Transverse colon (tissue), 4 donors: ENCODE measurements around the gene KRTAP5-11. TPM values are rescaled to one million over a fixed set of nuclear protein-coding genes. Genes with fewer than 3 reads are reported as not detected.
"Not testable (repeated sequence)": the region's sequence is repeated elsewhere in the genome, so short reads cannot be mapped to it uniquely, and the experiment has no call there.

ENCODE experiments used
- DNase-seq: peaks from one replicate; pipeline ENCODE4 v3.0.0-alpha.2; 2019
- H3K27ac ChIP-seq, 4 donors: fragments of 200-600 bp; sonication (generic); 2 replicates each; pipeline ENCODE4 v1.5.1; 2016 to 2018; ENCODE audit warnings: inconsistent platforms in 4 of 4
- H3K27me3 ChIP-seq: fragments of 200-600 bp; sonication (generic); 2 replicates; pipeline ENCODE4 v1.5.1; 2017; ENCODE audit warnings: inconsistent platforms
- H3K36me3 ChIP-seq, 4 donors: fragments of 200-600 bp; sonication (generic); 2 replicates each; pipeline ENCODE4 v1.5.1; 2017 to 2019; ENCODE audit warnings: inconsistent platforms in 4 of 4
- H3K4me1 ChIP-seq, 4 donors: fragments of 200-600 bp; sonication (generic); 2 replicates each; pipeline ENCODE4 v1.5.1; 2017 to 2020; ENCODE audit warnings: inconsistent platforms in 4 of 4
- H3K4me3 ChIP-seq, 4 donors: fragments of 200-600 bp; sonication (generic); 1 replicate in 1 of 4; 2 replicates in 3 of 4; pipeline versions ENCODE4 v1.5.1 to v1.6.1; 2017 to 2019; ENCODE audit warnings: inconsistent platforms in 4 of 4
- H3K9me3 ChIP-seq, 2 donors: fragments of 200-600 bp; sonication (generic); 2 replicates each; pipeline ENCODE4 v1.5.1; 2017 to 2019; ENCODE audit warnings: inconsistent platforms in 2 of 2
- CTCF ChIP-seq, 5 experiments: fragments of 200-600 bp in 3 of 5; fragments of 450-650 bp in 2 of 5; sonication (generic) in 3 of 5; IDR thresholded peaks; 1 replicate in 2 of 5; 2 replicates in 3 of 5; pipeline ENCODE4 v1.5.1; 2016 to 2017; ENCODE audit warnings: antibody characterized with exemption in 5 of 5, inconsistent platforms in 3 of 5, mild to moderate bottlenecking in 2 of 5, moderate library complexity in 1 of 5
- EP300 ChIP-seq: sonication (generic); formaldehyde crosslinking; IDR thresholded peaks from one replicate; pipeline ENCODE4 v1.6.1; 2017; ENCODE audit warnings: antibody characterized with exemption, low read depth
- POLR2A ChIP-seq: fragments of 450-650 bp; IDR thresholded peaks from one replicate; pipeline ENCODE4 v1.6.1; 2016; ENCODE audit warnings: antibody characterized with exemption, mild to moderate bottlenecking, moderate library complexity
- POLR2AphosphoS5 ChIP-seq, 3 donors: sonication (generic); formaldehyde crosslinking; IDR thresholded peaks; one replicate each; pipeline ENCODE4 v1.6.1; 2016; ENCODE audit warnings: antibody characterized with exemption in 3 of 3
- WGBS, 2 donors: methylation state at CpG; one replicate each; pipeline ENCODE4 v1.1.5; 2018; ENCODE audit warnings: low coverage in 1 of 2; 5-methylcytosine and 5-hydroxymethylcytosine counted together
- in situ Hi-C, 4 donors: fragments of 200-750 bp; cut with MboI; loops; one replicate each; pipeline versions ENCODE4 v1.15.0 to v1.15.1; 2017; ENCODE audit warnings: low sequenced_read_pairs in 3 of 4, low pct_ligation_motif_present in 1 of 4, low pct_unique_long_range_greater_than_20kb in 1 of 4
- intact Hi-C: fragments of 100-400 bp; cut with DNase I; formaldehyde crosslinking; loops from one replicate; pipeline ENCODE4 v1.15.1; 2023; ENCODE audit warnings: low total_unique reads
- total RNA-seq, 4 donors: library from RNA; depleted of rRNA; stranded (reverse); fragments of >200 nt; gene quantifications; one replicate each; pipeline ENCODE4 v1.1.0, GENCODE V29; 2016

The KRTAP5-11 gene
- not detected for total RNA-seq

GRCh38 chr11:71582309-71582895, at the start of gene KRTAP5-11:
Gene KRTAP5-11, minus strand, starts transcription at chr11:71582875. Its CDS starts 38 bp downstream, at chr11:71582837.
- in situ Hi-C loops = no loop called here
- no peak for DNase-seq
- 51% methylated on average over 3 of the region's 3 CpGs; no CpG with 5 or more reads in 1 of the 2 donors for WGBS, 2 donors
- Histone ChIP-seq H3K27me3 (no peaks in the 10 kb centered on the region), H3K36me3 (no peaks in the 10 kb centered on the region), H3K4me1 (peaks cover 0 to 7% (median 0%) of the 10 kb centered on the region in 4 donors), H3K9me3 (no peaks in the 10 kb centered on the region), H3K27ac (no peak within 1 kb of the TSS), H3K4me3 (no peak within 1 kb of the TSS)
- intact Hi-C loops = no loop called here
- no peak for TF ChIP-seq CTCF (IDR thresholded peaks at IDR 0.05)
- no peak for TF ChIP-seq EP300
- no peak for TF ChIP-seq POLR2AphosphoS5 (IDR thresholded peaks at IDR 0.05)
- TF ChIP-seq POLR2A = no peak

- WGBS, 2 donors = 89% methylated on average over 18 of the region's 18 CpGs; no CpG with 5 or more reads in 1 of the 2 donors
- DNase-seq, H3K36me3 ChIP-seq, H3K4me1 ChIP-seq, intact Hi-C loops, H3K4me3 ChIP-seq, H3K27ac ChIP-seq, H3K9me3 ChIP-seq, in situ Hi-C loops, H3K27me3 ChIP-seq: not testable (repeated sequence)
These were observed 48.9 kb upstream of the KRTAP5-11 start for GRCh38 chr11:71631551-71631950.

- H3K27me3 ChIP-seq, DNase-seq, H3K36me3 ChIP-seq, in situ Hi-C loops, intact Hi-C loops, H3K4me1 ChIP-seq, H3K9me3 ChIP-seq, H3K4me3 ChIP-seq, H3K27ac ChIP-seq: not testable (repeated sequence)
- WGBS, 2 donors = 48% methylated on average over 1 of the region's 1 CpG; no CpG with 5 or more reads in 1 of the 2 donors
These were observed 47.4 kb upstream of the KRTAP5-11 start for GRCh38 chr11:71630071-71630470.

GRCh38 chr11:71628943-71629342, 46.3 kb upstream of the KRTAP5-11 start:
- in situ Hi-C loops, DNase-seq, H3K27me3 ChIP-seq, H3K27ac ChIP-seq, intact Hi-C loops, H3K4me1 ChIP-seq, H3K4me3 ChIP-seq, H3K36me3 ChIP-seq, H3K9me3 ChIP-seq: not testable (repeated sequence)
- WGBS, 2 donors = 93% methylated on average over 21 of the region's 21 CpGs; no CpG with 5 or more reads in 1 of the 2 donors

- H3K36me3 ChIP-seq, DNase-seq, in situ Hi-C loops, H3K27me3 ChIP-seq, H3K9me3 ChIP-seq, H3K4me1 ChIP-seq, intact Hi-C loops, H3K27ac ChIP-seq, H3K4me3 ChIP-seq: not testable (repeated sequence)
- whole genome bisulfite sequencing, 2 donors = 91% methylated on average over 11 of the region's 11 CpGs; no CpG with 5 or more reads in 1 of the 2 donors
These were observed 40.6 kb upstream of the KRTAP5-11 start for GRCh38 chr11:71623226-71623625.

GRCh38 chr11:71622561-71622960, 39.9 kb upstream of the KRTAP5-11 start:
- WGBS, 2 donors = 83 to 87% methylated on average over 6 to 13 of the region's 14 CpGs
- H3K27ac ChIP-seq, H3K9me3 ChIP-seq, DNase-seq, H3K4me1 ChIP-seq, in situ Hi-C loops, intact Hi-C loops, H3K27me3 ChIP-seq, H3K36me3 ChIP-seq, H3K4me3 ChIP-seq: not testable (repeated sequence)

GRCh38 chr11:71615003-71615402, 32.3 kb upstream of the KRTAP5-11 start:
- 63% methylated on average over 11 of the region's 12 CpGs; no CpG with 5 or more reads in 1 of the 2 donors for WGBS, 2 donors
- in situ Hi-C loops, H3K9me3 ChIP-seq, intact Hi-C loops, H3K4me1 ChIP-seq, H3K4me3 ChIP-seq, H3K27ac ChIP-seq, H3K36me3 ChIP-seq, H3K27me3 ChIP-seq: not testable (repeated sequence)
- DNase-seq = peak; percentile 47

- 50 to 55% methylated on average over 6 to 15 of the region's 15 CpGs for WGBS, 2 donors
- in situ Hi-C loops = not testable (repeated sequence)
These were observed 31.8 kb upstream of the KRTAP5-11 start for GRCh38 chr11:71614366-71614917.

GRCh38 chr11:71613931-71614330, 31.3 kb upstream of the KRTAP5-11 start:
- in situ Hi-C loops, H3K9me3 ChIP-seq, H3K4me3 ChIP-seq, DNase-seq, H3K27ac ChIP-seq, H3K27me3 ChIP-seq, H3K36me3 ChIP-seq, intact Hi-C loops, H3K4me1 ChIP-seq: not testable (repeated sequence)
- WGBS, 2 donors = 64% methylated on average over 7 of the region's 7 CpGs; no CpG with 5 or more reads in 1 of the 2 donors

More at GRCh38 chr11:71614366-71614917, 31.8 kb upstream of the KRTAP5-11 start:
- intact Hi-C loops, H3K4me1 ChIP-seq, H3K36me3 ChIP-seq, H3K27me3 ChIP-seq, H3K9me3 ChIP-seq, H3K4me3 ChIP-seq, H3K27ac ChIP-seq, DNase-seq: not testable (repeated sequence)
